ENCODE results near the gene MYORG. TPM values are rescaled to one million over a fixed set of nuclear protein-coding genes. Genes with fewer than 3 reads are reported as not detected.

The MYORG gene
- total and polyA plus RNA-seq, 10 of the 15 experiments (the other 5 are each of a cell fraction or from before 2014, with no cell fraction given): 0.05 to 0.36 (median 0.10) TPM; not detected in 1

- WGBS (ENCODE audit: insufficient coverage, insufficient replicate concordance, low lambda C conversion rate, missing lambda C conversion rate): 6% methylated on average over 21 of the region's 21 CpGs
- H3K4me2 ChIP-seq (ENCODE audit: control insufficient read depth, insufficient read depth): peak overlapping the region; percentile 99
- TF ChIP-seq GATAD2B (conservative IDR thresholded peaks at IDR 0.05; ENCODE audit: low read depth) (0 out of 2 replicates have a peak, but pooled peaks have one; percentile 1), RELB (IDR thresholded peaks at IDR 0.05; ENCODE audit: low read depth) (no peak)
- intact Hi-C loops (cut with micrococcal nuclease; ENCODE audit: unreplicated experiment) (loop anchor here (5.0 kb wide), 1 partner anchor 125 kb away; no protein-coding TSS in a partner anchor), in situ Hi-C loops (cut with MboI) (no loop called here)
- H3K9ac ChIP-seq (ENCODE audit: control insufficient read depth, insufficient read depth, low read length): no peak overlapping the region
- H3K79me2 ChIP-seq (ENCODE audit: control insufficient read depth, insufficient read depth, low read length): no peaks in the 10 kb centered on the region
- H4K20me1 ChIP-seq (ENCODE audit: control insufficient read depth, insufficient read depth): no peaks in the 10 kb centered on the region
- H3K27ac ChIP-seq (ENCODE audit: control insufficient read depth, insufficient read depth): no peak overlapping the region
- ChIA-PET CTCF (interaction anchor here (0.6 to 7.9 kb wide), 14 partner anchors 11 to 638 kb away, joined by 3 to 134 read pairs (median 4); no protein-coding TSS in a partner anchor), POLR2A (interaction anchor here (0.6 to 1.6 kb wide), 2 partner anchors 46 to 81 kb away, joined by 3 read pairs; partner anchors contain the start of genes DNAI1 and FAM219A), SMC1A (ENCODE audit: uncharacterized antibody, unreplicated experiment) (interaction anchor here (0.9 to 8.7 kb wide), 4 partner anchors 29 to 257 kb away, joined by 3 to 73 read pairs (median 4); no protein-coding TSS in a partner anchor), RAD21 (ENCODE audit: unreplicated experiment) (interaction anchor here (1.8 kb wide), 1 partner anchor 44 kb away, joined by 7 read pairs; no protein-coding TSS in a partner anchor)
- DNase-seq (ENCODE audit: low read depth, low spot score) (no peak), ATAC-seq (no peak), FAIRE-seq (peak; percentile 31)
- H3K4me3 ChIP-seq: peak overlapping the region; percentile 68
- peaks cover 21% of the 10 kb centered on the region for H3K4me1 ChIP-seq (ENCODE audit: control insufficient read depth, insufficient read depth, low read length)
- no TSS peak for BruUV-seq (replicated peaks)
- H3K27me3 ChIP-seq (replicated peaks in 1 of 2; ENCODE audit: control insufficient read depth in 2 of 2, insufficient read depth in 2 of 2, low read length in 1 of 2): peaks cover 5 to 12% of the 10 kb centered on the region in 2 experiments; a peak in 3 of 4 replicates
- no peaks in the 10 kb centered on the region for H3K9me3 ChIP-seq (replicated peaks; ENCODE audit: control insufficient read depth, insufficient read depth, low read length)
- H3K36me3 ChIP-seq (ENCODE audit: control insufficient read depth in 2 of 2, insufficient read depth in 2 of 2, low read length in 1 of 2): no peaks in the 10 kb centered on the region
- peak overlapping the region; percentile 92 for H2AFZ ChIP-seq (ENCODE audit: control insufficient read depth, low read depth, low read length)
Observed at GRCh38 chr9:34377404-34377746, 677 bp upstream of the MYORG start.

Data from GM12878 (cell line).